Activated CD8-positive, alpha-beta memory T cell treated with anti-CD3 and anti-CD28 coated beads, Interleukin-2, amount 50 U/mL, for 4 hours (primary cell): ENCODE data around the gene SASH1.
"Not testable (repeated sequence)": the region's sequence is repeated elsewhere in the genome, so short reads cannot be mapped to it uniquely, and the experiment has no call there.

Experiments
- DNase-seq: peaks from one replicate; pipeline ENCODE4 v3.0.0-alpha.2; 2020

The SASH1 gene

DNA sequence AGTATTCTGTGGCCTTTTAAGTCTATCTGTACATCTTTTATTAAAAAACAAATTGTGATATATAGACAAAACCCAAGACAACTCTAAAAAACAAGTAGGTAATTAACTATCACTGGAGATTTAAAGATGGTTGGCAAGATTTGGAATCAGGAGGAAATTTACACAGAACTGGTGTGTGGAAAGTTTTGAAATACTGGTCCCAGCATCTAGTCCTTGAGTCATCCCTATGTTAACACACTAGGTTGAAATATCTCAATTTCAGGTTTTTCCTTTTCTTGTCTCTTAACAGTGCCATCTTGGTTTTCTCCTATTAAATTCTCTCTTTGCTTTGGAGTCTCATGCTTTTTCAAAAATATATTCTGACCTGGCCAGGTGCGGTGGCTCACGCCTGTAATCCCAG lies 27.5 kb downstream of the SASH1 start:
- DNase-seq: no peak

DNA sequence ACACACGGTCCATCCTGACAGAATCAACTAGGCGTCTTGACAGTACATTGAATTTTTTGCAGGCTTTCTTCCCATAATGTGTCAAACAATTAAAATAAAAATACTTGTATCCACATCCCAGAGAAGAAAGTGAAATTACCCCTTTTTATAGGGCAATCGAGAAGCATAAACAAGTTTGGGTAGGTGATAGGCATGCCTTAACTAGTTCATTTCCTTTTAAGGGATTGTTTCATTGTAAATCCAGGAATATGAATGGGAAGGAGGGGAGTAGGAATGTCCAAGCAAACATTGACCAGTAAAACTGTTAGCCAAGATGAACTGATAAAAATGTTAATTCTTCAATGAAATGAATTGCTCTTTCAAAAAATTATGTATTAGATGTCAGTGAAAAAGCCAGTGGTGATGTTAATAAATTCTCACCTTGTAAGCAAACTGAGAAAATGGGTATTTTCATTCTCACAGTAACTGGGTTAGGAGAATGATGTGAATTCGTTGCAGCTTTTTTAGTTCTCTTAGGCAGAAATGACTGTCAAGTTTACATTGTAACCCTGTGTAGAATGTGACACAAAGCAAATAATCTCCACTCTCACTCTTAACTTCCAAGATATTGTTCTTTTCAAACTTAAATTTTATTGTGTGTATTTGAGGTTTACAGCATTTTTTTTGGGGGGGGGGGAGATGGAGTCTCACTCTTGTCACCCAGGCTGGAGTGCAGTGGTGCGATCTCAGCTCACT lies 31.6 kb downstream of the SASH1 start:
- no peak for DNase-seq

DNA sequence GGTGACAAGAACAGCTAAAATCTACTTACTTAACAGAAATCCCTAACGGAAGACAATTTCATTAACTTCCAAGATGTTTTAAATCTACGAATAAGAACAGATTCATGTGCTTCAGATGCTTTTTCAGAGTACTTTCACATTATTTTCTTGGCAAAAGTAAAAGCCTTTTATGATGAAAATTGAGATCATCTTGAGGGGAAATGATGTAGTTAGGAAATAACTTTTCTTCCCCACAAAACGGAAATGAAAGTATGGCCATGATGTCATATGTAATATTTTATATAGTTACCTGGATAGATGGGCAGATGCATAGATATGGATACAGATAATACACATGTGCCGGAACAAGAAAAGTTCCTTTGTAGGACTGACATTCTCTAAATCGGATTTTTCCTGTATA lies 32.8 kb downstream of the SASH1 start:
- DNase-seq: no peak

DNA sequence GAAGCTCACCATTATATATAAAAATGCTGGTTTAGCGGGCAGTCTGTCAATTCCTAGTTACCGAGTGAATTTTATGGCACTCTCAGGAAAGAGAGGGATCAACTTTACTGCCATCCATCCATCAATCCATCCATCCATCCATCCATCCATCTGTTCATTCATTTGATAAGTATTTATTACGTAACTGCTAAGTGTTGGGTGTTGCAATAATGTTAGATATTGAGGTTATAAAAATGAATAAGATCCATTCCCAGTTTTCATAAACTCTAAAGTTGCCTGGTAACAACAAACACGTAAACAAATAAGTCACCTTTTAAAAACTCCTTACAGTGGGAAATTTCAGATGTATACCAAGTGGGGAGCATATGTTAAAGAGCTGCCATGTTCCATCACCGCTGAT lies 36.8 kb downstream of the SASH1 start:
- DNase-seq: no peak

DNA sequence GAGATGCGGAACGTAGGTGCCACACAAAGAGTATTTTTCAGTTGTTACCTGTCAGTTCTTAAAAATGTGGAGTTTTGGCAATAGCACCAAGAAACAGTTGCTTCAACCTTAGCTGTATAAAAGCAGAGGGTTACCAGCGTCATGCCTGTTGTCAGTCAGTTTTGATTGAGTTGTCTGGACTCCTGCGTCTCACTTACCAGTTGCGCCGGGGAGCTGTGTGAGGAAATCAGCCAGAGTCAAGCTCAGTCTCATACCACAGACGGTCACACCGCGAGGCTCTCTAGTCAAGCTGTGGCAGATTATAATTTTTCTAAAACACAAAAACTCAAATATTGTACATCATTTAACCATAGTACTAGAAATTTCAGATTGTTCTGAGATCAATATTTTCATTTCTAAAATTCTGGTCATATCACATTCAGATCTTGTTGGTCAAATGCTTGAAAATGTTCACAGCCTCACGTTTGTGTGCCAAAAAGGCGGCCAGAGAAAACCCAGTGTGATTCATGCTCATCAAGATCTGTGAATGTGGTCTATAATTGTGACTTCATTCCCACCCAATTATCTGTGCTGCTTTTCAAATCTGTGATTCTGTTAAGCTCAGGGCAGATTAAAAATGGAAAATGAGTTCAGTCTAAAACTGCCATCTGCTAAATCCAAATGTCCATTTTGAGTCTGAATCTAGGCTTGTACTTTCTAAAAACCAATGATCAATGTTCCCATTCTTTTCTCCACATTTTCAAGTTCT lies 37.5 kb downstream of the SASH1 start:
- DNase-seq: no peak

DNA sequence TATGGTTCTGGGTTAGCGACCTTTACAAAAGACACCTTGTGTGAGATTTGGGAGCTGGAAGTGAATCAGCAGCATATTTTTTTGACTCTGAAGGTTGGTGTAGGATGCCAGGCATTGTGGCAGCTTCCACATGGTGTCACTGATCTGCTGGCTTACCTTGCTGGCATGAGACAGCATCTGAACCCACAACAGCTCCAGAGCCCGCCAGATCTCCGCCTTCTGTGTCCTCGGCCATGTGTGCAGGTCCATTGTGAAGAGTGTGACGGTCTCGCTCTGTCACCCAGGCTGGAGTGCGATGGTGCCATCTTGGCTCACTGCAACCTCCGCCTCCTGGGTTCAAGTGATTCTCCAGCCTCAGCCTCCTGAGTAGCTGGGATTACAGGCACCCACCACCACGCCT lies 39.4 kb downstream of the SASH1 start:
- DNase-seq: not testable (repeated sequence)

DNA sequence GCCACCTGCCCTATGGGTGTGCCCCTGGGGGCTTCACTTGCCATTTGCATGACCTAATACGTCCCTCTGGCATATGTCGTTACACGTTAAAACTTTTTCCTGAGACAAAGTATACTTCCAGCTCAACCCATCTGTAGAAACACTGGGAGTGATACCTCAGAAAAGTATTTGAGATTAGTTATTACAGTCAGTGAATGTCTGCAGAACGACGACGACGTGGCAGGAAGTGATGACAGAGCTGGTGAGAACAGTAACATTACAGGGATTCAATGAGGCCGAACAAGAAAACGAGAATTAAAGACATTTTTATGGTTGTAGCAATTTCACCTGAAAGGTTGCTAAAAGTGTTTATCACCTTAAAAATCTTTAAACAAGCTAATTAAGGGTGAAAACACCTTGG lies 40.2 kb downstream of the SASH1 start:
- no peak for DNase-seq

- DNase-seq: no peak
Observed at GRCh38 chr6:148383658-148384368, 41.2 kb downstream of the SASH1 start.

DNA sequence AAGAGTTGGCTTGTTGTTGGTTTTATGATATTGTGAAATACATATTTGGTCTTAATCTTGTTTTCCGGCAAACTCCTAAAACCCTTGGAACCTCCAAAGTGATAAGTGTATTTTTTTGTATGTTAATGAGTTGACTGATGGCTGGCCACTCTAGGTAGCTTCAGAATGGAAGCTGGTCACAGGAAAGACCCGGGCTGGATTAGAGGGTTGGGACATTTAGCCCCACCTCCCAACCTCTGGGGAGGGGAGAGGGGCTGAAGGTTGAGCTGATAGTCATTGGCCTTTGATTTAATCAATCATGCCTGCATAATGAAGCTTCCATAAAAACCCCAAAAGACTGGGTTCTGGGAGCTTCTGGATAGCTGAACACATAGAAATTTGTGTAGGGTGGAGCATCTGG lies 42.7 kb downstream of the SASH1 start:
- DNase-seq: no peak

DNA sequence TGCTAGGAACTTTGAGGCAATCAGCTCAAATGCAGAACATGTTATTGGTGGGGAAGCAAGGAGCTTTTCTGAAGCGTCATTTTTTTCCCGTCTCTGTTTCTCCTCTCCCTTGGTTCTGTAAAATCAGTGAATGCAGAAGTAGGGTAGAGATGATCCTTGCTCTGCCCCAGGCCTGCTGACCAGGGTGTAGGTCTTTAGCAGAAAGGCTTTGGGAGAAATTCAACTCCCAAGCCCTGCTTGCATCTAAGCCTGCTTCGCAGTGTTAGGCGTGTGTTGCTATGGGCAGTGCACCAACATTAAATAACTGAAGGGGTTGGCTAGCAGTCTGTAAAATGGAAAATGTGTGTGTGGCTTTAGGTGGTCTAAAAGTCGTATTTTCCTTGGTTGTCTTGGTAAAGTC lies 45.9 kb downstream of the SASH1 start:
- DNase-seq: no peak

- DNase-seq: no peak
Observed at GRCh38 chr6:148389086-148389485, 46.4 kb downstream of the SASH1 start.

DNA sequence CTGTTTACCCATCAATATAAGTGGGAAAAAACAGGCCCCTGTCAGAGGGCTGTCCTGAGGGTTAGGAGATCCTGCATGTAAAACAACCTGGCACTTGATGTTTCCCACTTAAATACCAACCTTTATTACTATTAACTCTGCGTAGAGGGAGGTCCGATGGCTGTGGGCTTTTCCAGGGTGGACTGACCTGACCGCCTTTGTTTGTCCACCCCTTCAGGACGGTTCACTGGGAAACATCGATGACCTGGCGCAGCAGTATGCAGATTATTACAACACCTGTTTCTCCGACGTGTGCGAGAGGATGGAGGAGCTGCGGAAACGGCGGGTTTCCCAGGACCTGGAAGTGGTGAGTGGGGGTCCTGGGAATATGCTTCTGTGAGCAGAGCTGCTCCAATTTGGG lies 47.3 kb downstream of the SASH1 start:
- no peak for DNase-seq

DNA sequence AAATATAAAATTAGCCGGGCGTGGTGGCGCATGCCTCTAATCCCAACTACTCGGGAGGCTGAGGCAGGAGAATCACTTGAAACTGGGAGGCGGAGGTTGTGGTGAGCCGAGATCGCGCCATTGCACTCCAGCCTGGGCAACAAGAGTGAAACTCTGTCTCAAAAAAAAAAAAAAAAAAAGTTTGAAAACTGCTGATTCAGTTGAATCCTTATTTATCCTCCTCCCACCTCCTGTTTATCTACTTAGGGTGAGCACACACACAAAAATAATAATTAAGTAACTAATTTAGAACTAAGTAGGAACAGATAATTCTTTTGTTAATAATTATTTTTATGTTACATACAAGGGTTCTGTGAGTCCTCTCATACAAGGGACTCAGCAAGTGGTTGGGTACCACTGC lies 49.5 kb downstream of the SASH1 start:
- DNase-seq: not testable (repeated sequence)

DNA sequence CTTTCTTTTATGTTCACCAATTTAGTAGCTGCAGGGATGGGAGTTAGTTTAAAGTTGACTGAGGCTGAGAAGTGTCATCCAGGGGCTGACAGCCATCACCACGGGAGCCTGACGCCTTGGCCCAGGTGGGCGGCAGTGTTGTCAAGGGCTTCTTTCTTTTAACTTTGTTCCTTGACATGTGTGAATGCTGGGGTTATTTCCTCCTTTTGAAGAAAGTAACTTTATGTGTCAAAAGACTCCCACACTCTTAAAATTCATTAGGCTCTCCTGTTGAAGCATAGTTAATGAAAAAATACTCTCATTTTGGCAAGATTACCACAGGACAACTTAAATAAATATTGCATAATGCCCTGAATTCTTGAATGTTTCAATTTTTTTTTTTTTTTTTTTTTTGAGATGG lies 50.0 kb downstream of the SASH1 start:
- DNase-seq: no peak

DNA sequence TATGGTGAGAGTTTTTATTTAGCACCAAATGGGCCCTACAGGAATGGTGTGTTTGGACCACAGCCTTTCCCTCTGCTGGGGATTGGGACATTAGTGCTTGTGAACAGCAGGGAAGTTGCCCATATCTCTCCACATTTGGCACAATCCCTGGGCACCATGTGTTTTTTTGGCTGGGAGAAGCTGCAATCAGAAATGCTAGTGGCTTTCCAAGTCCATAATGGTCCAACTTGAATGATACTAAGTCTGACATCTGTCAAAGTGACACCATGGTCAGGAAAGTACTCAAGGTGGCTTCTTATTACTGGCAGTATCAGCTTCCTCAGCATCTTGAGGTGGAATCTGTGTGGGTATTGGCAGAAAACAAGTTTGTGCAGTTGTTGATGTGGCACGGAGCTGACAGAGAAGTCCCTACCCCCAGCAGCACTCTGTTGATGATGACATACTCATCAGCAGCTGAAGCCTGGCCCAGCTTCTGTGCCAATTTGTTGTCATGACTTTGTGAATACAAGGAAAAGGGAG lies 53.0 kb downstream of the SASH1 start:
- DNase-seq: no peak

DNA sequence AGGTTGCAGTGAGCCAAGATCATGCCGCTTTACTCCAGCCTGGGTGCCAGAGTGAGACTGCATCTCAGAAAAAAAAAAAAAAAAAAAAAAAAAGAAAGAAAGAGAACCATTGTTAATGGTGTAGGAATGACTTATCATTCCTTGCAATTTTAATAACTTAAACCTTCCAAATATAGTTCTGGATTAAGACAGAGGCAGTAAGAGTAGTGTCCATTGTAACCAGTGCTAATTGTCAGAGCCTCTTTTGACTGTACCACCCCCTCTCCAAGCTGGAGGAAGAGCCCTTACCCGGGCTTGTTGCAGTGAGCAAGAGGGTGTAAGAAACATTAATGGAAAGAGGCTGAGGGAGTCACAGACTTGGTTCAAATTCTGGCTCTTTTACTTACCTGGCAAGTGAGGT lies 53.8 kb downstream of the SASH1 start:
- DNase-seq: no peak

DNA sequence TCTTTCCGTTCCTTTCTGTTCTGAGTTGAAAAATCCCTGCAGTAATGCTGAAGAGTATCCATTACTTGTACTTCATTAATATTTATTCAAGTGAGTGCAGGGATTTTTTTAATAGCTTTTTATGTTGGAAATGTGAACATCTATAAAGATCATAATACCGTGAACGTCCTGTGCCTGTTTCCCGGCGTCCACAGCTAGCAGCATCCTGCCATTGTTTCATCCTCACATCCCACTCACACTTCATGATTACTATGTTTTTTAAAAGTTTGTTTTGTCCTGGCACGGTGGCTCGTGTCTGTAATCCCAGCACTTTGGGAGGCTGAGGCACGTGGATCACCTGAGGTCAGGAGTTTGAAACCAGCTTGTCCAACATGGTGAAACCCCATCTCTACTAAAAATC lies 54.3 kb downstream of the SASH1 start:
- DNase-seq: no peak

GRCh38 chr6:148398244-148398643 lies 55.6 kb downstream of the SASH1 start:
- DNase-seq: no peak

- no peak for DNase-seq
Observed at GRCh38 chr6:148398678-148399077, 56.0 kb downstream of the SASH1 start.

DNA sequence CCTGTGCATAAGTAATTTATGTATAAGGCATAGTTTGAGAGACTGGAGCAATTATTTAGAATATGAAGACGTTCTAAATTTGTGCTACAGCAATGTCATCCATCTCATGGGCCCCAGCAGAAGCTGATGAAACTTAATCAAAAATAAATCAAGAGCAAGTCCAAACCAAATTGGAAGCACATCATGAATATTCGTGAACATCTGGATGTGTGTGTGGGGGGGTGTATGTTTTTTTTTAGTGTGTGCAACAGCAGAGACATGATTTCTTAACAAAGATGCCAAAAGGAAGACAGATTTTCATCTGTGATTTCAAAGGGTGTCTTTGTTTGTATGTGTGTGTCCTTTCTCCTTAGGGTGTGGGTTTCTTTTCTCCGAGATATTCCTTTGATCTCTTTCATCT lies 58.9 kb downstream of the SASH1 start:
- no peak for DNase-seq

GRCh38 chr6:148404456-148405054 lies 61.9 kb downstream of the SASH1 start:
- DNase-seq: no peak

GRCh38 chr6:148405894-148406293 lies 63.3 kb downstream of the SASH1 start:
- DNase-seq: no peak
